Stimulated activated CD4-positive, alpha-beta T cell treated with anti-CD3 and anti-CD28 coated beads, TNF-alpha, amount 100 ng/mL, for 48 hours (primary cell): ENCODE results near the gene RCN2.
A peak's percentile ranks its signal among the peaks of the same experiment; 100 is the strongest.
"Not testable (repeated sequence)": the region's sequence is repeated elsewhere in the genome, so short reads cannot be mapped to it uniquely, and the experiment has no call there.

Experiments
- DNase-seq, 3 donors: peaks; one replicate each; pipeline ENCODE4 v3.0.0-alpha.2; 2020; ENCODE audit warnings: low read depth in 3 of 3

Gene RCN2

DNA sequence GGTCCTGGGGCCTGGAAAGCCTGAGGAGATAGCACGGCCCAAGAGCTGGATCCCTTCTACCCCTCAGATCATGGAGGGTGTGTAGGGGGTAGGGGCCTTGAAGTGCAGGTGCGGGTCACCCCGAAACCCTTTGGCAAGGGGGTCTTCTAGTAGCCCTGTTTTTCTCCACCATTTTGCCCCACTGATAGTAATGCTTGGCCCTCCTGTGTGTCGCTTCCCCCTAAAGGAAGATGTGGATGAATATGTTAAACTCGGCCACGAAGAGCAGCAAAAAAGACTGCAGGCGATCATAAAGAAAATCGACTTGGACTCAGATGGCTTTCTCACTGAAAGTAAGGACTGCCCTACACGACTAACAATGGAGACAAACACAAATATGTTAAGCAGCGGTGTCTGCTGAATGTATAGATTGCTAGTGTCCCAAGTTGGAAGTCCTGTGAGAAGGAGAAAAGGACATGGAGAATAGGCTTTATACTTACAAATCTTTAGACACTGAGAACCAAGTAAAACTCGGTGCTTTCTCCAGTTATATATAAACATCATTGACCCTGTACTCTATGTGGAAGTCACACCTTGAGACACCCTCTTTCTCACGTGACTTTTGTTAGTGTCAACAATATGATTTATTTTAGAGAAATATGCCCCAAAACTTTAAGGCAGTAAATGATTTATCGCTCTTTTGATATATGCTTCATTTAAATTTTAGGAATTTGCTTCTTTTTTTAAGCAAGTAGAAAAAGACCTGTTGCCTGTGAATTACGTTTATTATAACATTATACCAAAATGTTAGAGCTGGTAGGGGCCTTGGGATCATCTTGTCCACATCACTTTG lies 802 bp downstream of the RCN2 start:
- DNase-seq = no peak

DNA sequence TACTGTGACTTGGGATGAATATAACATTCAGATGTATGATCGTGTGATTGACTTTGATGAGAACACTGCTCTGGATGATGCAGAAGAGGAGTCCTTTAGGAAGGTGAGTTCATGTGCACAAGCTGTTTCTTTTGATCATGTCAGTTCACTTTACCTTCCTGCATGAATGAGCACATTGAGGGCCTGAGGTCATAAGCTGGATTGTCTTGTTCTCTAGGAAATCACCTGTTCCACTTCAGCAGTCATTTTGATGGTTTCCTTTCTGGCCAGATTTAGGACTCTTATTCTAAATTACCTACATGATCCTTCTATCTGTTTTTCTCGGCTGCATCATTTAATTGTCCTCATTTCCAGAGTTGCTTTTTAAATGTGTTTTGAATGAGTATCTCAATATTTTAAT lies 4.1 kb downstream of the RCN2 start:
- no peak for DNase-seq

DNA sequence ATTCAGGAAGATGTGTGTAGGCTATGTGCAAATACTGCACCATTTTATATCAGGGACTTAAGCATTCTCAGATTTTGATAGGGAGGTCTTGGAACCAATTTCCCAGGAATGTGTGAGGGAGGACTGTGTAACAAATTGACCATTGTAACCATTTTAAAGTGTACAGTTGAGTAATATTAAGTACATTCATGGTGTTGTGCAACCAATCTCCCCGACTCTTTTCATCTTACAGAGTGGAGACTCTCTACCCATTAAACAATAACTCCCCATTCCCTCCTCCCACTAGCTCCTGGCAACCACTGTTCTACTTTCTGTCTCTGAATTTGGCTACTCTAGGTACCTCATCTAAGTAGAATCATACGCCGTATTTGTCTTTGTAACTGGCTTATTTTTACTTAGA lies 5.1 kb downstream of the RCN2 start:
- no peak for DNase-seq

DNA sequence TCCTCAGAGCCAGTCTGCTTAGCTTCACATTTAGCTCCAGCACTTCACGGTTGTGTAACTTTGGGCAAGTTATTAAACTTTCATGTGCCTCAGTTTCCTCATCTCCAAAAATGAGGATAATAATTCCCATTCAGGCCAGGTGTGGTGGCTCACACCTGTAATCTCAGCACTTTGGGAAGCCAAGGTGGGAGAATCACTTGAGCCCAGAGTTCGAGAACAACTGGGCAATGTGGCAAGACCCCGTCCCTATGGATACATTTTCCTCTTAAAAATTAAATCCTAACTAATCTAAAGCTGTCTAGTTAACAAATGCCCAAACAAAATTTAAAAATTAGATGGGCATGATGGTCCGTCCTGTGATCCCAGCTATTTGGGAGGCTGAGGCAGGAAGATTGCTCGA lies 7.2 kb downstream of the RCN2 start:
- DNase-seq = no peak

DNA sequence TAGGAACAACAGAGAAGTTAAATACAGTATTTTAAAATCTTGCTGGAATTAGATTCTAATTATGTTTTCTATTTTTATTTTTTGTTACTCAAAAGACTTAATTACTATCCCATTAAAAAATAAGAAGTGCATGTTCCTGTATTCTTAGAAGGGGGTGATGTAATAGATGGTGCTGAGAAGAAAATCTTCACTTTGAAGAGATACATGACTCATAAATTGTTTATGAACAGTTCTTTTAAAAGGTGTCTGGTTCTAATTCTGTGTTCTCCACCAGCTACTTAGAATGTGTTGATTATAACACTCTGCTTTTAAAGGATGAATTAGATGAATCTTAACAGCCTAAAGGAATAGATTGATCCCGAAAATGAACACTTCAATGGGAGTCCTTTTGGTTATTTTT lies 8.2 kb downstream of the RCN2 start:
- no peak for DNase-seq

DNA sequence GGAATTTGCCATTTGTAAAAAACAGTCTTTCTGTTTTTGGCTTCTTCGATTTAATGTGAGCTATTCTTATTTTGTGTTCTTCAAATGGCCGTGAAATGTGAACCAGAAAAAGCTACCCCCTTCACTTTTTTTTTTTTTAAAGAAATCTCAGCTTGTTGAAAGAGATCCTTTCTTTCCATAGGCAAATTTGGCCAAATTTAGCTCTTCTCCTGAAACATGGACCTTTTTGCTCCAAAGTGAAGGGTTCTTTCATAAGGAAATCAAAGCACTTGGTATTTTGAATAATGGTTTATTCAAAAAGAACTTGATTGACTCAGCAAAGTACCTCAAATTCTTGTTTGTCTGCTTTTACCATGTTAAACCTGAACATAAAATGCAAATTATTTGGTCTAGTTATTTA lies 10.1 kb downstream of the RCN2 start:
- no peak for DNase-seq

DNA sequence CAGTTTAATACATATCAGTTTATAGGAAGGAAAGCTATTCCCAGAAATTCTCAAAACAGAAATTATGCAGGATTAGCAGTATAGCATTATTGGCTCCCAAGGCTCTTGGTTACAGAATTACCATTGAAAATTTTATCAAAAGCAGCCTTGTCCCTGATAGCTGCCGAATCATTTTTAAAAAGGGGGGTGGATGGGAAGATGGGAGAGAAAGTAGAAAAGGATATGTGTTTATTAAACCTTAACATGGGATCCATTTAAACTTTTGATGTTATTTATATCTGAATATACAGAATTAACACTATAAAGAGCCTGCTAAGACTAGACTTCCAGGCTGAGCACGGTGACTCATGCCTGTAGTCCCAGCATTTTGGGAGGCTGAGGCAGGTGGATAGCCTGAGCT lies 10.8 kb downstream of the RCN2 start:
- DNase-seq = no peak

DNA sequence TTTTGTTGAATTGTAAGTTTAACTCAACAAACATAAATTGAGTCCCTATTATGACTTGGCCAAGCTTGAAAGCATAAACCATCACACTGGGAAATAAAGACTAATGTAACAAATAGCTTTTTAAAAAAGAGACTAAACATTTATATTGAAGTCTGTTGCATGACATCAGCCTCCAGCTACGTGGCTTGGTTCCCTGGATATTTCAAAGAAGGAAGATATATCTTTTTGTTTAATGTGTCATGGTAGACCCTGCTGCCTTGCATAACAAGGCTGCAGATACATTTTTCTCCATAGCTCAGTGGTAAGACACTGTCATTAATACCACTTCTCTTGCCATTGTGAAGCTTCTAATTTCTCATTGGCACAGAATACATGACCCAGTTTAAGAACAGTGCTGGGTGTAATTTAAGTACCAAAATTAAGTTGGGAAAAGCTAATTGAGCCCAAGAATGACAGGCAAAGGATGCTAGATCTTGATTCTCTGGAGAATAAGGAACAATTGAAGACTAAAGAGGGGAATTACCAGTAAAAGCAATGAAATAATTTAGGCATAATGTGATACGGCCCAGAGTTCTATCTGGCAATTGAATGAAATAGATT lies 14.0 kb downstream of the RCN2 start:
- DNase-seq = no peak

DNA sequence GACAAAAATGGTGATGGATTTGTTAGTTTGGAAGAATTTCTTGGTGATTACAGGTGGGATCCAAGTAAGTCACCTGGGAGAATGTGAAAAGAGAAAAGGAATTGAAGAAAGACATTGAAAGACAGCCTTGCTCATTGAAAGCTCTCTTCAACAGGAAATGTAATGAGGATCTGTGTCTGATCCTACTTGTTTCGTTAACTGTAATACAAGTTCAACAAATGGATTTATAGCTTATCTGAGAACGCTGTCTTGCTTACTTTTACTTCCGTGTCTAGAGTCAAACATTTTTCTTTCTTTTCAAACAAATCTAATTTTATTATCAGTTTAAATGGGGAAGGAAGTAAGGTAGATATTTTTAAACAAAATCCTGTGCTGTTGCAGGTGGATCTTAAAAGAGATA lies 15.9 kb downstream of the RCN2 start:
- DNase-seq = no peak

DNA sequence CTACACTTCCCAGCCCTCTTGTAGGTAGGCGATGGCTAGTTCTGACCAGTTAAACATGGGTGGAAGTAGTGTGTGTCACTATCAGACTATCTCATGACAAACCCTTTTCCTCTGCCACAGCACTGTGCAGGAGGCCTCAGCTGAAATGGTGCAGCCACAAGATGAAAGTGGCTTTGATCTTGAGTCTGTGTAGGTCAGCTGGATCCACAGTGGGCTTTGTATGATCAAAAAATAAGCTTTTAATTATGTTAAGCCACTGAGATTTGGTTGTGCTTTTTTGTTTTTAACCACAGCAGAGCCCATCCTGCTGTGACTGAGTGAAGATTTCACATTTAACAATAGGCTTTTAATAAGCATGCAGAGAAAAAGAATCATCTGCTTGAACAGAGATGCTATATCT lies 19.7 kb downstream of the RCN2 start:
- DNase-seq = no peak

DNA sequence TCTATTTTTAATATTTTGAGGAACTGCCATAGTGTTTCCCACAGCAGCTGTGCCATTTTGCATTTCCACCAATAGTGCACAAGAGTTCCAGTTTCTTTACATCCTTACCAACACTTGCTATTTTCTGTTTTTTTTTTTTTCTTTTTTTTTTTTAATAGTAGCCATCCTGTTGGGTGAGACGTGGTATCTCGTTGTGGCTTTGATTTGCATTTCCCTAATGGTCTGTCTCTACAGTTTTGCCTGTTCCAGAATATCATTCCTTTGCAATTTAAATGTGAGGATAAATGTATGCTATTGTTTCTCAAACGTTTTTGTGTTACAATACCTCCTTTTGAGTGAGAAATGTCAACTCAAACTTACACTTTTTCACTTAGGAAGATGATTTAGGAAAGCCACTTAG lies 22.4 kb downstream of the RCN2 start:
- DNase-seq = no peak

DNA sequence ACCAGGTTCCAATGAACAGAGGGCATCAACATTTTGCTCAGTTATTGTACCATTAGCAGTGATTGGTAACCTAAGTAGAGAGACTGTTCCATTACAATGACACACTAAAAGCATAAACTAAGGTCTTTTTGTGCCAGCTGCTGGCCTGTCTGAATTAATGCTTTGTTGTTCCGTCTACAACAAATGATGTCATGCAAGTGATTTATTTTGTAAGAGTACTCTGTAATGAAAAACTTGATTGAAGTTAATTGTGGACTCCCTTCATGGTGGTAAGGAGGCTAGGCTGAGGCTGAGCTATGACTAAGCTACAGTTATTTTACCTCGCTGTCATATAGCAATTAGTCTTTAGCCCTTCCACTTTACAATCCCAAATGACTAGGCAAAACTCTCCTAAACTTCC lies 23.2 kb downstream of the RCN2 start:
- no peak for DNase-seq

DNA sequence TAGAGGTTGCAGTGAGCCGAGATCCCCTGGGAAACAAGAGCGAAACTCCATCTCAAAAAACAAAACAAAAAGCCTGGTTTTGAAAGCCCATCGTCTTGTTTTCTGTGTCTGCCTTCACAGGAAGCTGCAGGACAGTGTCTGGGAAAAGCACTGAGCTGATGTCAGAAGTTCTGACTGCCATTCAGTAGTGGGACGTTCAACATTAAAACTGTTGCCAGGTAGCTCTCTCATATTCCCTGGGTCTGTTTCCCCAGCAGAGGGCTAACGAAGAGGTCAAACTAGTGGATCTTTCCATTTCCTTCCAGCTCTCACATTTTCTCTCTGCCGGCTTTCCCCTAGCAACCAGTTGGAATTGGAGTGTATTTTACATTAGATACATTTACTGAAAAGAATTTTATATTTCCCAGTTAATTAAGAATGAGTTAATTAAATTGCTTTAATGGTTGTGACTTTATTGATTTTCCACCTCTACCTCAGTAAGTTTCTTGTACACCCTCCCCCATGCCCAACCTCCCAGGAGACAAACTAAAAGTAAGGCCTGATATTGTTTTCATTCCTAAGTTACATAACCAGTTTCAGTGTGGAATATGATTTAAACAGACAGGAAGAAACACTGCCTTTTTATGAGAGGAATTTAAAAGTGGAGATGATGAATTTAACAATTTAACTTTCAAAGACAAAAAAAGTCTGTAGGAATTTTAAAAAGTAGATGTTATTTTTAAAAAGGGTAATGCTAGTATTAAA lies 29.9 kb downstream of the RCN2 start:
- DNase-seq = no peak

DNA sequence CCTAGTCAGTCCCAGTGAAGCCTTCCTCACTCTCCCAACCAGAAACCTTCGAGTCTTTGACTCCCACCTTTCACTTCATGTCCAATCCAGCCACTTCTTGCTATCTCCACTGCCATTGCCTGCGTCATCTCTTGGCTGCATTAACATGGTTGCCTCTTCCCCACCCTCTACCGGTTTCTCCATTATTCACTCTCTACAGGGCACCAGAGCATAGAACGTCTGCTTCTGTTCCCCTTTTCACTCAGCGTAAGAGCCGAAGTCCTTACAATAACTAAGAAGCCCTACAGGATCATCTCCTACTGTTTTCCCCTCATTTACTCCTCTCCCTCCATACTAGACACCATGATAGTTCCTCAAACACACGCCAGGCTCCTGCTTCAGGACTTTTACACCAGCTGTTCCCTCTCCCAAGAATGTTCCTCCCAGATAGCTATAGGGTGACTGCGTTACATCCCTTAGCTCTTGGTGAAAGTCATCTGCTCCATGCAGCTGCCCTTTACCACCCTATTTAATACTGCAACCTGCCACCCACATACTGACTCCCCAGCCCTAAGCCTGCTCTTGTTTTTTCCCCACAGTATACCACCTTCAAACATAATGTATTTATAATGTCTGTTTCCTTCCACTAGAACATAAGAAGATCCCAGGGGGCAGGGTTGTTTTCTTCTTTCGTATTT lies 30.9 kb downstream of the RCN2 start:
- DNase-seq = no peak

DNA sequence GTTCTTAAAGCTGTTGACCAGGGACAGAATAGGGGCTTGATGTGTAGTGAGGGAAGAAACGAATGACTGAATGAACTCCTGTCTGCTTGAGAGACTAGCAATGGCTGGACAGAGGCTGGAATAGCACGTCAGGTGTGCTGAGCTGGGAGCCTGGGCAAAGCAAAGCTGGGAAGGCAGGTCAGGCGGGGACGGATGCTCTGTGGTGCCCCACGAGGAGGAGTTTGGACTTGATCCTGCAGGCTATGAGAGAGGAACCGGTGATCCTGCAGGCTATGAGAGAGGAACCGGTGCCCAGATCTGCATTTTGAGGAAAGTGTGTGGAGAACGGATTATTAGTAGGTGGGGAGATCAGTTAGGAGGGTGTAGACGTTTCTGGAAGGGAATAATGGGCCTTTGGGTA lies 32.0 kb downstream of the RCN2 start:
- DNase-seq = no peak

DNA sequence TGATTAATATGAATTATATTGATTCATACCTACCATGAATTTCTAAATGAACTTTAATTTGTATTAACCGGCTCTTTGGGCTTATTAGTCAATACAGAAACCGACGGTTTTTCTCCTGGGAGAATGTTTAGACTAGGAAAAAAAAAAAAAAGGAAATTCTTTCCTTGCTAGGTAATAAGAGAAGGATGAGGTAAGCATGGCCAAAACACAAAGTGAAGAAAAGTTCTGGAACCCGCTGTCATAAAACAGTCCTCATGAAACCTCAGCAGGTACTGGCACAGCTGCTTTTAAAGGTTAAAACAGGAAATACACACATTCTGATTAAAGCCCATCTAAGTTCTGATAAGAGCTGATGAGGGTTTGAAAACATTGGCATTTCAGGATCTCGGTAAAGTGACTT lies 32.6 kb downstream of the RCN2 start:
- DNase-seq = no peak

DNA sequence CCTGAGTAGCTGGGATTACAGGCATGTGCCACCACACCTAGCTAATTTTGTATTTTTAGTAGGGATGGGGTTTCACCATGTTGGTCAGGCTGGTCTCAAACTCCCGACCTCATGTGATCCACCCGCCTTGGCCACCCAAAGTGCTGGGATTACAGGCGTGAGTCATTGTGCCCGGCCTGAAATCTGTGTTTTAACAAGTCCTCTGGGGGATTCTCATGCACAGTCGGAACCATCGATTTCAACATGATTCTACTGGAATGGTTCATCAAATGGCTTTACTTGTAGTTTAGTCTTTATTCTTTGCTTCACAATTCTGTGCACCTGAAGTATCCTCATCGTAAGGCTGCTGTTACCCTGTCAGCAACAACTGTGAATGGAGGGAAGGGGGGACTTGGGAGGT lies 34.5 kb downstream of the RCN2 start:
- not testable (repeated sequence) for DNase-seq

DNA sequence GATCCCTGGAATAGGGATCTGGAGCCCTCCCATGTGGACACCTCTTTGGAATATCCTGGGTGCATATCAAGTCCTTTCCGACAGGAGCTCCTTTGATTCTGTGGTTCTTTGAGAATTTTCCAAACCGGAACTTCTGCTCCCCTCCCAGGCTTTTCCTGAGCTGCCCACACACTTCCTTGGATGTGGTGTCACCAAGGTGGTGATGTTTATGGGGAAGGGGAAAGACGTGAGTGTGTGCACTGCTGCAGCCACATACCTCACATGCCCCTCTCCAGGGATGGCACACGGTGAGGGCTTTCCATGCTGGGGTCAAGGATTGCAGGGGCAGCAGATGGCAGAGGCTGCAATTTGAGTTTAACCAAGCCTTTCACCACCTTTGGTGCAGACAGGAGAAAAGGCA lies 35.5 kb downstream of the RCN2 start:
- no peak for DNase-seq

DNA sequence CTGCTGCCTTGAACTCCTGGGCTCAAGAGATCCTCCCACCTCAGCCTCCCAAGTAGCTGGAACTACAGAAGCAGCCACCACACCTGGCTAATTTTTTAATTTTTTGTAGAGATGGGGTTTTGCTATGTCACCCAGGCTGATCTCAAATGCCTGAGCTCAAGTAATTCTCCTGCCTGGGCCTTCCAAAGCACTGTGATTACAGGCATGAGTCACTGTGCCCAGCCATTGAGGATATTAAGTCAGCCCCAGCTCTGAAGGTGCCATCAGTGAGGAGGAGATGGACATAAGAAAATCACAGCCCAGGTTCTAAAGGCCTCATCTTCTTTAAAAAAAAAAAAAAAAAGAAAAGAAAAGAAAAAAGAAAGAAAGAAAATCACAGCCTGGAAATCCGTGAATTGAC lies 36.8 kb downstream of the RCN2 start:
- no peak for DNase-seq

DNA sequence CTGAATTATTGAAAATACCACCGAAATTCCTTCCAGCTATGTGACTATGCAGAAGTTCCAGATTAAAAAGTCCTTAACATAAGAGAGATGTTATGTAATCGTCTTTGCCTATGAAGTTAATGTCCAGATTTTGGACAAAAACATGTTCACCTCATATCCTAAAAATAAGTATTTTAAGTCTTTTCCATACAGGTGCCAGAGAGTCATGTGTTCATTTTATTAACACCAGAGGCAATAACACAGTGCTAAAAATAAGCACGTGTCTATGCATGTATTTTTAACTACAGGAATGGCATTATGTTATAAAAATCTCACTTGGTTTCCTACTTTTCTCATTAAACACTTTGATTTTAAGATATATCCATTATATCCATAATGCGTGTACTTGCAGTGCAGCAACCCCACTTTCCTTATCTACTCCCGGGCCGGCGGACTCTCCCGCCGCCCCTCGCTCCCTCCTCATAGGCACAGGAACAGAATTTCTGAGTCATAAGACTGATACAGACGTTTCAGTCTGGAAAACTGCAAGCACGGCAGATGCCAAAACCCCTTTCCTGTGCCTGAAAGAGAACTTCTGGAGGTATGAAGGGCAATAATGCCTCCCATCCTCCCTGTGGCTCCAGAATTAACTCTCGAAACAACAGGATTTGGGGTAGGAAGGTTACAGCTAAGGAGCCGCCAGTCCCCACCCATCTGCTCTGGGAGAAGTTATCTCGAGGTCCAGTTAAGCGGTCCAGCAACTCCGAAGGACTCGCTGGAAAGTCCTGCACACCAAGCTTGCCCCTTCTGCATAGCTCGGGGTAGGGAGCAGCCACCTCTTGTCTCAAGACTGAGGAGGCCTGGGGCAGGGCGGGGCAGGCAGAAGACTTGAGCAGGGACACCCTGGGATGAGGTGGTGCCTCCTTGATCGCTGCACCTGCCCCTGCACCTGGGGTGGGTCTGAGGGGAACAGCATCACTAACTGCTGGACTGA lies 41.1 kb downstream of the RCN2 start:
- no peak for DNase-seq

DNA sequence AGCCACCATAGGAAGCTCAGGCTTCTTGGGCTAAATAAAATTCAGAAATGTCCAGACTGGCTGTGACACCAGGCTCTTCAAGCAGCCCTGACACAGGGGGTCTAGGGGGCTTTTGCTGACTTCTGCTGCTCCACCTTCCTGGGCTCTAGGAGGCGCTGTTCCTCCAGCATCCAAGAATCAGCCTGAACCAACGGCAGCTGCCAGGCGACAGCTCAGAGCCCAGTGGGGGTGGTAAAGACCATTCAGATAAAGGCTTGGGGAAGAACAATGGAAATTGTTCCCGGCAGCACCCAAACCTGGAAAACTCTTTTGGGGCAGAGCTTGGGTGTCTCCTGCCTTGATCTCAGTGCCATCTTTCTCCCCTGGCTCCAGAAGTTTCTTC lies 41.8 kb downstream of the RCN2 start:
- DNase-seq = peak; percentile 40 to 60 (median 51)
